H1 (cell line): ENCODE results near the gene MACROD2. TPM values are rescaled to one million over a fixed set of nuclear protein-coding genes. Genes with fewer than 3 reads are reported as not detected.

ENCODE experiments used
- ASH2L ChIP-seq: fragments of 200-600, 300-600 bp; sonication (generic); IDR thresholded peaks from one replicate; pipeline ENCODE4 v1.7.1; 2017; ENCODE audit warnings: low read length
- RXRA ChIP-seq: IDR thresholded peaks from 2 replicates; pipeline ENCODE4 v1.6.1; 2011; ENCODE audit warnings: low read depth, mild to moderate bottlenecking, low read length, moderate library complexity; ENCODE audit not compliant: insufficient read depth
- polyA plus RNA-seq, 7 experiments: library from polyadenylated mRNA; depleted of rRNA in 3 of 7; stranded (reverse) in 5 of 7; unstranded in 2 of 7; fragments of >200 nt in 5 of 7; fragments of 200-250 nt in 2 of 7; gene quantifications; 1 replicate in 5 of 7; 2 replicates in 1 of 7; 4 replicates in 1 of 7; pipeline versions ENCODE4 v1.2.1 to v1.2.3, GENCODE V29; 2011 to 2013; ENCODE audit warnings: missing spikeins in 2 of 7, mixed read lengths in 2 of 7
- total RNA-seq: library from RNA; stranded (reverse); fragmentation: NEBNext Ultra II Directional; extraction: Animal tissue kit (Norgen Biotek cat#: 25700); gene quantifications from 2 replicates; pipeline ENCODE4 v1.2.1, GENCODE V29; 2021

Gene MACROD2
- total and polyA plus RNA-seq, 2 of the 8 experiments (the other 6 are each of a cell fraction or from before 2014, with no cell fraction given): 0.70 to 3.9 TPM

- TF ChIP-seq RXRA: no peak
- no peak for TF ChIP-seq ASH2L
These were observed 214.8 kb downstream of the MACROD2 start (continued) for GRCh38 chr20:14210146-14210545.
